Lower leg skin (tissue), 3 donors: ENCODE results near the gene ZNF407.

ENCODE experiments used
- POLR2A ChIP-seq, 2 donors: fragments of 450-650 bp; IDR thresholded peaks; one replicate each; pipeline ENCODE4 v1.6.1; 2016 to 2017; ENCODE audit warnings: antibody characterized with exemption in 2 of 2, mild to moderate bottlenecking in 1 of 2, moderate library complexity in 1 of 2
- TF ChIP-seq, protein P1 (sequence below), 3 donors: fragments of 450-650 bp; IDR thresholded peaks; one replicate each; pipeline ENCODE4 v1.5.1; 2016; ENCODE audit warnings: antibody characterized with exemption in 3 of 3, mild to moderate bottlenecking in 3 of 3, moderate library complexity in 2 of 3

DNA sequence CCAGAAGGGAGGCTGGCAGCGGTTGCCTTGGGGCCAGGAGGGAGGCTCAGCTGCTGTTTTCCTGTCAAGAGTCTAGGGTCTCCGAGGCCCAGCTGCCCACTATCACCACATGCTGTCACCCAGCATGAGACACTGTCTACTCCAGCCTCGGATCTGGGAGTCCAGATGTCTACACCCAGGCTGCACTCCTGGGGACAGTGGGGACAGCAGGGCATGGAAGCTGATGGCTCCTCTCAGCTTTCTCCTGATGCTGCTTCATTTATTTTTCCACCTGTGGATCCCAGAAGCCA, 477.3 kb downstream of the ZNF407 start:
- TF ChIP-seq, protein P1, sequence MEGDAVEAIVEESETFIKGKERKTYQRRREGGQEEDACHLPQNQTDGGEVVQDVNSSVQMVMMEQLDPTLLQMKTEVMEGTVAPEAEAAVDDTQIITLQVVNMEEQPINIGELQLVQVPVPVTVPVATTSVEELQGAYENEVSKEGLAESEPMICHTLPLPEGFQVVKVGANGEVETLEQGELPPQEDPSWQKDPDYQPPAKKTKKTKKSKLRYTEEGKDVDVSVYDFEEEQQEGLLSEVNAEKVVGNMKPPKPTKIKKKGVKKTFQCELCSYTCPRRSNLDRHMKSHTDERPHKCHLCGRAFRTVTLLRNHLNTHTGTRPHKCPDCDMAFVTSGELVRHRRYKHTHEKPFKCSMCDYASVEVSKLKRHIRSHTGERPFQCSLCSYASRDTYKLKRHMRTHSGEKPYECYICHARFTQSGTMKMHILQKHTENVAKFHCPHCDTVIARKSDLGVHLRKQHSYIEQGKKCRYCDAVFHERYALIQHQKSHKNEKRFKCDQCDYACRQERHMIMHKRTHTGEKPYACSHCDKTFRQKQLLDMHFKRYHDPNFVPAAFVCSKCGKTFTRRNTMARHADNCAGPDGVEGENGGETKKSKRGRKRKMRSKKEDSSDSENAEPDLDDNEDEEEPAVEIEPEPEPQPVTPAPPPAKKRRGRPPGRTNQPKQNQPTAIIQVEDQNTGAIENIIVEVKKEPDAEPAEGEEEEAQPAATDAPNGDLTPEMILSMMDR (IDR thresholded peaks at IDR 0.05) = no peak
- no peak for TF ChIP-seq POLR2A (IDR thresholded peaks at IDR 0.05)
